ENCODE data around the gene RAET1L.

- no peak for TF ChIP-seq CTCF (conservative IDR thresholded peaks at IDR 0.05 in 1 of 2, IDR thresholded peaks at IDR 0.05 in 1 of 2; ENCODE audit: extremely low read depth in 1 of 2, insufficient read depth in 1 of 2, low read depth in 1 of 2, low read length in 2 of 2)
- no peak for TF ChIP-seq EZH2 (IDR thresholded peaks at IDR 0.05; ENCODE audit: borderline replicate concordance, low read length)
Measured at GRCh38 chr6:150075034-150075421, 49.7 kb upstream of the RAET1L start.

Measured in mammary epithelial cell (primary cell).